Epithelial cell of proximal tubule (primary cell): ENCODE data around the gene CBX2. TPM values are rescaled to one million over a fixed set of nuclear protein-coding genes. Genes with fewer than 3 reads are reported as not detected.

Experiments used
- DNase-seq: peaks from one replicate; pipeline ENCODE4 v3.0.0-alpha.2; 2011; ENCODE audit warnings: low read depth
- H3K4me3 ChIP-seq: 2 replicates; pipeline ENCODE4 v1.5.1; 2011; ENCODE audit warnings: low read depth, mild to moderate bottlenecking, low read length
- CTCF ChIP-seq: conservative IDR thresholded peaks from 2 replicates; pipeline ENCODE4 v1.5.1; 2012; ENCODE audit warnings: low read depth, mild to moderate bottlenecking, low read length
- total RNA-seq: library from RNA; depleted of rRNA; stranded (reverse); fragments of >200 nt; gene quantifications from 2 replicates; pipeline ENCODE4 v1.2.3, GENCODE V29; 2015

The CBX2 gene
- total RNA-seq, 1 donor from 2014 or later = 7.6 TPM

GRCh38 chr17:79779084-79779529, 1.2 kb downstream of the CBX2 start:
- TF ChIP-seq CTCF = no peak
- no peak for DNase-seq
- peak overlapping the region; percentile 56 for H3K4me3 ChIP-seq

GRCh38 chr17:79779661-79780365, 1.9 kb downstream of the CBX2 start:
- DNase-seq = no peak
- no peak for TF ChIP-seq CTCF
- no peak overlapping the region for H3K4me3 ChIP-seq

- no peak for TF ChIP-seq CTCF
- no peak overlapping the region for H3K4me3 ChIP-seq
Observed at GRCh38 chr17:79781012-79781650, 3.2 kb downstream of the CBX2 start.

GRCh38 chr17:79781736-79782575, 4.0 kb downstream of the CBX2 start:
- no peak overlapping the region for H3K4me3 ChIP-seq
- no peak for TF ChIP-seq CTCF
- no peak for DNase-seq

More at GRCh38 chr17:79781012-79781650, 3.2 kb downstream of the CBX2 start:
- no peak for DNase-seq

GRCh38 chr17:79783891-79784290, 5.9 kb downstream of the CBX2 start:
- DNase-seq = no peak
- TF ChIP-seq CTCF = no peak
- no peak overlapping the region for H3K4me3 ChIP-seq

- H3K4me3 ChIP-seq = no peak overlapping the region
- no peak for DNase-seq
- no peak for TF ChIP-seq CTCF
Observed at GRCh38 chr17:79784353-79785016, 6.5 kb downstream of the CBX2 start.
